Endothelial cell (in vitro differentiated cells): Measurements from ENCODE around the gene RHOH. TPM values are rescaled to one million over a fixed set of nuclear protein-coding genes. Genes with fewer than 3 reads are reported as not detected.

ENCODE experiments used
- DNase-seq: peaks from one replicate; pipeline ENCODE4 v3.0.0; 2021; ENCODE audit warnings: low spot score
- H3K27ac Mint-ChIP-seq: one replicate; pipeline ENCODE4 v1.8.0; 2021; ENCODE audit warnings: mixed read lengths, inconsistent platforms; ENCODE audit not compliant: unreplicated experiment
- H3K27me3 Mint-ChIP-seq: one replicate; pipeline ENCODE4 v1.8.0; 2021; ENCODE audit warnings: mild to moderate bottlenecking, moderate library complexity, mixed read lengths, inconsistent platforms; ENCODE audit not compliant: unreplicated experiment
- H3K36me3 Mint-ChIP-seq: one replicate; pipeline ENCODE4 v1.8.0; 2021; ENCODE audit warnings: mild to moderate bottlenecking, low read depth, mixed read lengths, inconsistent platforms; ENCODE audit not compliant: unreplicated experiment
- H3K4me1 Mint-ChIP-seq: one replicate; pipeline ENCODE4 v1.8.0; 2021; ENCODE audit warnings: mild to moderate bottlenecking, mixed read lengths, inconsistent platforms; ENCODE audit not compliant: unreplicated experiment
- H3K4me3 Mint-ChIP-seq: one replicate; pipeline ENCODE4 v1.8.0; 2021; ENCODE audit warnings: mild to moderate bottlenecking, mixed read lengths, inconsistent platforms; ENCODE audit not compliant: unreplicated experiment
- H3K9me3 Mint-ChIP-seq: one replicate; pipeline ENCODE4 v1.8.0; 2021; ENCODE audit warnings: mixed read lengths, inconsistent platforms; ENCODE audit not compliant: unreplicated experiment
- CTCF ChIP-seq: fragments of 200-600 bp; sonication (generic); IDR thresholded peaks from one replicate; pipeline ENCODE4 v1.5.0; 2021; ENCODE audit warnings: antibody characterized with exemption; ENCODE audit not compliant: unreplicated experiment
- total RNA-seq: library from RNA; stranded (reverse); fragmentation: NEBNext Ultra II Directional; extraction: Animal tissue kit (Norgen Biotek cat#: 25700); gene quantifications from one replicate; pipeline ENCODE4 v1.2.1, GENCODE V29; 2021; ENCODE audit not compliant: unreplicated experiment

RHOH gene
- total RNA-seq, 1 donor from 2014 or later, result 20.4 TPM

- no peak for DNase-seq
- H3K4me3 Mint-ChIP-seq, result no peak overlapping the region
- no peak overlapping the region for H3K27ac Mint-ChIP-seq
- no peak for TF ChIP-seq CTCF
- H3K9me3 Mint-ChIP-seq, result no peaks in the 10 kb centered on the region
- no peaks in the 10 kb centered on the region for H3K36me3 Mint-ChIP-seq
- H3K27me3 Mint-ChIP-seq, result no peaks in the 10 kb centered on the region
- H3K4me1 Mint-ChIP-seq, result no peaks in the 10 kb centered on the region
Measured at GRCh38 chr4:40185830-40186664, 10.8 kb upstream of the RHOH start.

- TF ChIP-seq CTCF, result no peak
- DNase-seq, result no peak
- Mint-ChIP-seq H3K27ac (no peak overlapping the region), H3K27me3 (no peaks in the 10 kb centered on the region), H3K4me3 (no peak overlapping the region), H3K4me1 (no peaks in the 10 kb centered on the region), H3K9me3 (no peaks in the 10 kb centered on the region), H3K36me3 (no peaks in the 10 kb centered on the region)
Measured at GRCh38 chr4:40186665-40187014, 10.2 kb upstream of the RHOH start.

GRCh38 chr4:40187386-40187906 lies 9.4 kb upstream of the RHOH start:
- Mint-ChIP-seq H3K27me3 (no peaks in the 10 kb centered on the region), H3K4me3 (no peak overlapping the region), H3K27ac (no peak overlapping the region), H3K4me1 (no peaks in the 10 kb centered on the region), H3K36me3 (no peaks in the 10 kb centered on the region), H3K9me3 (no peaks in the 10 kb centered on the region)
- no peak for TF ChIP-seq CTCF
- DNase-seq, result no peak

GRCh38 chr4:40190019-40190418 lies 6.8 kb upstream of the RHOH start:
- no peaks in the 10 kb centered on the region for H3K9me3 Mint-ChIP-seq
- H3K36me3 Mint-ChIP-seq, result no peaks in the 10 kb centered on the region
- H3K4me1 Mint-ChIP-seq, result peaks cover 6% of the 10 kb centered on the region
- no peaks in the 10 kb centered on the region for H3K27me3 Mint-ChIP-seq
- TF ChIP-seq CTCF, result no peak
- no peak overlapping the region for H3K27ac Mint-ChIP-seq
- no peak for DNase-seq
- no peak overlapping the region for H3K4me3 Mint-ChIP-seq

GRCh38 chr4:40190465-40190864 lies 6.4 kb upstream of the RHOH start:
- Mint-ChIP-seq H3K27ac (no peak overlapping the region), H3K4me1 (peaks cover 7% of the 10 kb centered on the region), H3K36me3 (no peaks in the 10 kb centered on the region), H3K9me3 (no peaks in the 10 kb centered on the region), H3K27me3 (no peaks in the 10 kb centered on the region), H3K4me3 (no peak overlapping the region)
- TF ChIP-seq CTCF, result no peak
- DNase-seq, result no peak
